ENCODE measurements around the gene FADS3. TPM values are rescaled to one million over a fixed set of nuclear protein-coding genes. Genes with fewer than 3 reads are reported as not detected.
"Not testable (repeated sequence)": the region's sequence is repeated elsewhere in the genome, so short reads cannot be mapped to it uniquely, and the experiment has no call there.

FADS3 gene
- total RNA-seq, 5 donors from 2014 or later (not counting 1 experiment from before 2014, with no cell fraction given): 6.5 to 17.1 (median 10.5) TPM

- Mint-ChIP-seq H3K9me3 (no peaks in the 10 kb centered on the region), H3K27ac (no peak overlapping the region), H3K4me1 (peaks cover 0 to 5% (median 1%) of the 10 kb centered on the region in 3 donors), H3K27me3 (no peaks in the 10 kb centered on the region), H3K4me3 (no peak overlapping the region), H3K36me3 (no peaks in the 10 kb centered on the region)
- ChIA-PET POLR2A (no interaction called here), CTCF (no interaction called here)
- Histone ChIP-seq H3K27me3 (replicated peaks in 1 of 2; ENCODE audit: control insufficient read depth in 2 of 2, extremely low read depth in 1 of 2, insufficient read depth in 2 of 2, low read length in 1 of 2) (peaks cover 0 to 11% of the 10 kb centered on the region in 2 experiments), H3K36me3 (ENCODE audit: control insufficient read depth in 2 of 2, extremely low read depth in 1 of 2, insufficient read depth in 1 of 2, low read length in 1 of 2) (no peaks in the 10 kb centered on the region), H3K4me3 (ENCODE audit: control insufficient read depth in 1 of 2, extremely low read depth in 1 of 2, low read length in 1 of 2) (no peak overlapping the region), H3K4me1 (ENCODE audit: control insufficient read depth in 1 of 2, extremely low read depth in 1 of 2, insufficient read depth in 2 of 2, low read length in 2 of 2) (peaks cover 2 to 5% of the 10 kb centered on the region in 2 experiments), H3K27ac (ENCODE audit: low read length) (no peak overlapping the region), H3K9me3 (no peaks in the 10 kb centered on the region)
- WGBS (ENCODE audit: insufficient coverage): 98% methylated on average over 6 of the region's 7 CpGs
- DNase-seq (no peak), ATAC-seq (replicated peaks in 1 of 4) (no peak)
Observed at GRCh38 chr11:61885166-61885778, 6.1 kb downstream of the FADS3 start.

- Mint-ChIP-seq H3K4me3 (no peak overlapping the region), H3K27ac (no peak overlapping the region), H3K9me3 (no peaks in the 10 kb centered on the region), H3K27me3 (no peaks in the 10 kb centered on the region), H3K4me1 (peaks cover 0 to 4% (median 0%) of the 10 kb centered on the region in 3 donors), H3K36me3 (no peaks in the 10 kb centered on the region)
- WGBS (ENCODE audit: insufficient coverage): 82% methylated on average over 5 of the region's 5 CpGs
- CTCF ChIA-PET: interaction anchor here in 1 of 2 donors (0.7 kb wide), 1 partner anchor 14 kb away, joined by 3 read pairs; no protein-coding TSS in a partner anchor
- ATAC-seq (replicated peaks in 1 of 4) (no peak), DNase-seq (no peak)
- no peaks in the 10 kb centered on the region for H3K9me3 ChIP-seq
- no peaks in the 10 kb centered on the region for H3K36me3 ChIP-seq (ENCODE audit: control insufficient read depth in 2 of 2, extremely low read depth in 1 of 2, insufficient read depth in 1 of 2, low read length in 1 of 2)
- H3K4me1 ChIP-seq (ENCODE audit: control insufficient read depth in 1 of 2, extremely low read depth in 1 of 2, insufficient read depth in 2 of 2, low read length in 2 of 2): no peaks in the 10 kb centered on the region
- no peak overlapping the region for H3K4me3 ChIP-seq (ENCODE audit: control insufficient read depth in 1 of 2, extremely low read depth in 1 of 2, low read length in 1 of 2)
- no peak overlapping the region for H3K27ac ChIP-seq (ENCODE audit: low read length)
- H3K27me3 ChIP-seq (replicated peaks in 1 of 2; ENCODE audit: control insufficient read depth in 2 of 2, extremely low read depth in 1 of 2, insufficient read depth in 2 of 2, low read length in 1 of 2): peaks cover 0 to 8% of the 10 kb centered on the region in 2 experiments
- POLR2A ChIA-PET: no interaction called here
Observed at GRCh38 chr11:61883947-61884346, 7.4 kb downstream of the FADS3 start.

- H3K4me3 Mint-ChIP-seq: no peak overlapping the region
- 87% methylated on average over 10 of the region's 10 CpGs for WGBS (ENCODE audit: insufficient coverage)
- no peak for ATAC-seq (replicated peaks in 1 of 4)
- ChIA-PET POLR2A (no interaction called here), CTCF (no interaction called here)
- Histone ChIP-seq H3K4me1 (ENCODE audit: control insufficient read depth in 1 of 2, extremely low read depth in 1 of 2, insufficient read depth in 2 of 2, low read length in 2 of 2) (no peaks in the 10 kb centered on the region), H3K27ac (ENCODE audit: low read length) (no peak overlapping the region), H3K36me3 (ENCODE audit: control insufficient read depth in 2 of 2, extremely low read depth in 1 of 2, insufficient read depth in 1 of 2, low read length in 1 of 2) (no peaks in the 10 kb centered on the region), H3K9me3 (no peaks in the 10 kb centered on the region), H3K27me3 (replicated peaks in 1 of 2; ENCODE audit: control insufficient read depth in 2 of 2, extremely low read depth in 1 of 2, insufficient read depth in 2 of 2, low read length in 1 of 2) (peaks cover 0 to 7% of the 10 kb centered on the region in 2 experiments), H3K4me3 (ENCODE audit: control insufficient read depth in 1 of 2, extremely low read depth in 1 of 2, low read length in 1 of 2) (no peak overlapping the region)
- no peaks in the 10 kb centered on the region for H3K27me3 Mint-ChIP-seq
- H3K4me1 Mint-ChIP-seq: peaks cover 0 to 4% (median 0%) of the 10 kb centered on the region in 3 donors
- no peak overlapping the region for H3K27ac Mint-ChIP-seq
- H3K9me3 Mint-ChIP-seq: no peaks in the 10 kb centered on the region
- no peak for DNase-seq
- no peaks in the 10 kb centered on the region for H3K36me3 Mint-ChIP-seq
Observed at GRCh38 chr11:61883327-61883726, 8.0 kb downstream of the FADS3 start.

- Histone ChIP-seq H3K9me3 (no peaks in the 10 kb centered on the region), H3K36me3 (ENCODE audit: control insufficient read depth in 2 of 2, extremely low read depth in 1 of 2, insufficient read depth in 1 of 2, low read length in 1 of 2) (no peaks in the 10 kb centered on the region), H3K27ac (ENCODE audit: low read length) (no peak overlapping the region), H3K4me3 (ENCODE audit: control insufficient read depth in 1 of 2, extremely low read depth in 1 of 2, low read length in 1 of 2) (no peak overlapping the region), H3K27me3 (replicated peaks in 1 of 2; ENCODE audit: control insufficient read depth in 2 of 2, extremely low read depth in 1 of 2, insufficient read depth in 2 of 2, low read length in 1 of 2) (peaks cover 0 to 5% of the 10 kb centered on the region in 2 experiments), H3K4me1 (ENCODE audit: control insufficient read depth in 1 of 2, extremely low read depth in 1 of 2, insufficient read depth in 2 of 2, low read length in 2 of 2) (no peaks in the 10 kb centered on the region)
- H3K27ac Mint-ChIP-seq: no peak overlapping the region
- DNase-seq (no peak), ATAC-seq (replicated peaks in 1 of 4) (no peak)
- CTCF ChIA-PET: no interaction called here
- 47% methylated on average over 2 of the region's 6 CpGs for WGBS (ENCODE audit: insufficient coverage)
- H3K4me3 Mint-ChIP-seq: no peak overlapping the region
- POLR2A ChIA-PET: no interaction called here
- H3K36me3 Mint-ChIP-seq: no peaks in the 10 kb centered on the region
- no peaks in the 10 kb centered on the region for H3K27me3 Mint-ChIP-seq
- H3K4me1 Mint-ChIP-seq: peaks cover 0 to 4% (median 0%) of the 10 kb centered on the region in 3 donors
- H3K9me3 Mint-ChIP-seq: no peaks in the 10 kb centered on the region
Observed at GRCh38 chr11:61882879-61883278, 8.5 kb downstream of the FADS3 start.

- DNase-seq; H3K4me1 Mint-ChIP-seq; H3K27ac Mint-ChIP-seq; H3K4me3 Mint-ChIP-seq; POLR2A ChIA-PET; H3K9me3 ChIP-seq; H3K4me3 ChIP-seq (ENCODE audit: control insufficient read depth in 1 of 2, extremely low read depth in 1 of 2, low read length in 1 of 2); H3K36me3 Mint-ChIP-seq; H3K36me3 ChIP-seq (ENCODE audit: control insufficient read depth in 2 of 2, extremely low read depth in 1 of 2, insufficient read depth in 1 of 2, low read length in 1 of 2); H3K9me3 Mint-ChIP-seq; ATAC-seq (replicated peaks in 1 of 4); H3K4me1 ChIP-seq (ENCODE audit: control insufficient read depth in 1 of 2, extremely low read depth in 1 of 2, insufficient read depth in 2 of 2, low read length in 2 of 2); H3K27ac ChIP-seq (ENCODE audit: low read length); H3K27me3 ChIP-seq (replicated peaks in 1 of 2; ENCODE audit: control insufficient read depth in 2 of 2, extremely low read depth in 1 of 2, insufficient read depth in 2 of 2, low read length in 1 of 2); H3K27me3 Mint-ChIP-seq: not testable (repeated sequence)
- CTCF ChIA-PET: interaction anchor here in 1 of 2 donors (1.2 kb wide), 1 partner anchor 85 kb away, joined by 6 read pairs; no protein-coding TSS in a partner anchor
- 93% methylated on average over 1 of the region's 3 CpGs for WGBS (ENCODE audit: insufficient coverage)
Observed at GRCh38 chr11:61882267-61882666, 9.1 kb downstream of the FADS3 start.

GRCh38 chr11:61881397-61881796, 9.9 kb downstream of the FADS3 start:
- Mint-ChIP-seq H3K36me3 (no peaks in the 10 kb centered on the region), H3K4me3 (no peak overlapping the region), H3K27me3 (no peaks in the 10 kb centered on the region), H3K9me3 (no peaks in the 10 kb centered on the region), H3K27ac (no peak overlapping the region), H3K4me1 (peaks cover 0 to 4% (median 0%) of the 10 kb centered on the region in 3 donors)
- ATAC-seq (replicated peaks in 1 of 4) (no peak), DNase-seq (no peak)
- Histone ChIP-seq H3K36me3 (ENCODE audit: control insufficient read depth in 2 of 2, extremely low read depth in 1 of 2, insufficient read depth in 1 of 2, low read length in 1 of 2) (no peaks in the 10 kb centered on the region), H3K4me1 (ENCODE audit: control insufficient read depth in 1 of 2, extremely low read depth in 1 of 2, insufficient read depth in 2 of 2, low read length in 2 of 2) (no peaks in the 10 kb centered on the region), H3K9me3 (no peaks in the 10 kb centered on the region), H3K27ac (ENCODE audit: low read length) (no peak overlapping the region), H3K27me3 (replicated peaks in 1 of 2; ENCODE audit: control insufficient read depth in 2 of 2, extremely low read depth in 1 of 2, insufficient read depth in 2 of 2, low read length in 1 of 2) (peaks cover 0 to 5% of the 10 kb centered on the region in 2 experiments), H3K4me3 (ENCODE audit: control insufficient read depth in 1 of 2, extremely low read depth in 1 of 2, low read length in 1 of 2) (no peak overlapping the region)
- no CpG with 5 or more reads among the region's 3 CpGs for WGBS (ENCODE audit: insufficient coverage)
- ChIA-PET CTCF (interaction anchor here in 1 of 2 donors (1.1 to 1.2 kb wide), 2 partner anchors 17 to 84 kb away, joined by 3 to 6 read pairs; no protein-coding TSS in a partner anchor), POLR2A (no interaction called here)
